ENCODE measurements around the gene PARD3B.
A peak's percentile ranks its signal among the peaks of the same experiment; 100 is the strongest.

The PARD3B gene

GRCh38 chr2:205557873-205558272 is 1012.6 kb downstream of the PARD3B start:
- DNase-seq (ENCODE audit: low spot score), result no peak
- TF ChIP-seq CTCF (IDR thresholded peaks at IDR 0.05; ENCODE audit: extremely low read depth, missing control alignments), result no peak

GRCh38 chr2:205561441-205561840 is 1016.2 kb downstream of the PARD3B start:
- TF ChIP-seq CTCF (IDR thresholded peaks at IDR 0.05; ENCODE audit: extremely low read depth, missing control alignments), result no peak
- no peak for DNase-seq (ENCODE audit: low spot score)

- TF ChIP-seq CTCF (IDR thresholded peaks at IDR 0.05; ENCODE audit: extremely low read depth, missing control alignments), result peak; percentile 28
- no peak for DNase-seq (ENCODE audit: low spot score)
These were observed 1018.4 kb downstream of the PARD3B start for GRCh38 chr2:205563646-205564045.

GRCh38 chr2:205564346-205565141 is 1019.3 kb downstream of the PARD3B start:
- no peak for TF ChIP-seq CTCF (IDR thresholded peaks at IDR 0.05; ENCODE audit: extremely low read depth, missing control alignments)
- no peak for DNase-seq (ENCODE audit: low spot score)

- no peak for TF ChIP-seq CTCF (IDR thresholded peaks at IDR 0.05; ENCODE audit: extremely low read depth, missing control alignments)
- DNase-seq (ENCODE audit: low spot score), result no peak
These were observed 1019.9 kb downstream of the PARD3B start for GRCh38 chr2:205565142-205565522.

GRCh38 chr2:205566606-205567168 is 1021.4 kb downstream of the PARD3B start:
- TF ChIP-seq CTCF (IDR thresholded peaks at IDR 0.05; ENCODE audit: extremely low read depth, missing control alignments), result no peak
- no peak for DNase-seq (ENCODE audit: low spot score)

- TF ChIP-seq CTCF (IDR thresholded peaks at IDR 0.05; ENCODE audit: extremely low read depth, missing control alignments), result no peak
- no peak for DNase-seq (ENCODE audit: low spot score)
These were observed 1023.3 kb downstream of the PARD3B start for GRCh38 chr2:205568620-205569019.
